IMR-90 (cell line): ENCODE results near the gene RRAGD. TPM values are rescaled to one million over a fixed set of nuclear protein-coding genes. Genes with fewer than 3 reads are reported as not detected.

Experiments
- ATAC-seq: fragments of 200-7000 bp; cut with Tn5 transposase; 2 replicates; pipeline ENCODE4 v1.9.1; 2020; ENCODE audit warnings: low read depth, mild to moderate bottlenecking, moderate library complexity
- BruUV-seq: library from RNA; stranded (reverse); fragments of 400-500 nt; replicated peaks from 2 replicates; lab custom pipeline; 2021; lab: Mats Ljungman, UMichigan
- CTCF ChIA-PET: fragments of 300-600 bp; formaldehyde crosslinking; extraction: SDS; loops from one replicate; lab custom pipeline; 2021; ENCODE audit warnings: antibody characterized with exemption; lab: Yijun Ruan, JAX
- POLR2A ChIA-PET: fragments of 300-600 bp; sonication (Branson Sonifier 250); formaldehyde crosslinking; loops from one replicate; lab custom pipeline; 2022; ENCODE audit warnings: antibody characterized with exemption; ENCODE audit not compliant: unreplicated experiment; lab: Charles Lee
- DNase-seq: peaks from one replicate; pipeline ENCODE4 v3.0.0; 2013
- H2AFZ ChIP-seq: replicated peaks from 2 replicates; pipeline ENCODE3; 2013; ENCODE audit warnings: low read length, mild to moderate bottlenecking; ENCODE audit not compliant: poor library complexity
- H2AK5ac ChIP-seq: 2 replicates; pipeline ENCODE4 v1.6.1; 2013; ENCODE audit warnings: low read depth, low read length, inconsistent platforms
- H2AK9ac ChIP-seq: replicated peaks from 2 replicates; pipeline ENCODE3; 2013; ENCODE audit warnings: mild to moderate bottlenecking, low read depth, low read length, moderate library complexity; ENCODE audit not compliant: poor library complexity
- H2BK120ac ChIP-seq: 2 replicates; pipeline ENCODE4 v1.6.1; 2013; ENCODE audit warnings: low read depth, low read length, inconsistent platforms
- H2BK15ac ChIP-seq: 3 replicates; pipeline ENCODE4 v1.6.1; 2013; ENCODE audit warnings: low read depth, low read length, inconsistent platforms
- H2BK20ac ChIP-seq: 2 replicates; pipeline ENCODE4 v1.6.1; 2013; ENCODE audit warnings: low read depth, mild to moderate bottlenecking, inconsistent platforms, low read length, moderate library complexity
- H2BK5ac ChIP-seq: 2 replicates; pipeline ENCODE4 v1.6.1; 2013; ENCODE audit warnings: mild to moderate bottlenecking, low read depth, low read length, inconsistent platforms; ENCODE audit not compliant: poor library complexity, severe bottlenecking
- H3K14ac ChIP-seq: replicated peaks from 2 replicates; pipeline ENCODE4 v1.6.1; 2013; ENCODE audit warnings: low read depth, low read length, inconsistent platforms
- H3K18ac ChIP-seq: 2 replicates; pipeline ENCODE4 v1.6.1; 2013; ENCODE audit warnings: low read depth, low read length, control low read depth
- H3K23ac ChIP-seq: 2 replicates; pipeline ENCODE4 v1.6.1; 2013; ENCODE audit warnings: low read depth, low read length, inconsistent platforms
- H3K27ac ChIP-seq: 2 replicates; pipeline ENCODE4 v1.5.1; 2013; ENCODE audit warnings: mild to moderate bottlenecking, control low read depth, low read length; ENCODE audit not compliant: insufficient read depth
- H3K27me3 ChIP-seq: 2 replicates; pipeline ENCODE4 v1.6.1; 2013; ENCODE audit warnings: low read length; ENCODE audit not compliant: control insufficient read depth, insufficient read depth
- H3K36me3 ChIP-seq: 2 replicates; pipeline ENCODE4 v1.6.1; 2013; ENCODE audit warnings: low read length, mixed read lengths; ENCODE audit not compliant: control insufficient read depth, insufficient read depth
- H3K4ac ChIP-seq: 2 replicates; pipeline ENCODE4 v1.6.1; 2013; ENCODE audit warnings: low read depth, low read length, inconsistent platforms
- H3K4me1 ChIP-seq: 2 replicates; pipeline ENCODE4 v1.6.1; 2013; ENCODE audit warnings: low read length, mixed read lengths; ENCODE audit not compliant: control insufficient read depth, insufficient read depth
- H3K4me2 ChIP-seq: 2 replicates; pipeline ENCODE4 v1.6.1; 2013; ENCODE audit warnings: low read depth, mild to moderate bottlenecking, control low read depth, low read length, moderate library complexity
- H3K4me3 ChIP-seq: 2 replicates; pipeline ENCODE4 v1.5.1; 2013; ENCODE audit warnings: low read depth, mild to moderate bottlenecking, control low read depth, low read length, moderate library complexity; ENCODE audit not compliant: insufficient read depth
- H3K56ac ChIP-seq: 2 replicates; pipeline ENCODE4 v1.6.1; 2013; ENCODE audit warnings: low read length, inconsistent platforms; ENCODE audit not compliant: insufficient read depth; ENCODE audit errors: extremely low read depth
- H3K79me1 ChIP-seq, 2 experiments: 2 replicates each; pipeline ENCODE4 v1.6.1; 2013; ENCODE audit warnings: low read length in 2 of 2, inconsistent platforms in 1 of 2, low read depth in 1 of 2
- H3K9ac ChIP-seq: 2 replicates; pipeline ENCODE4 v1.6.1; 2013; ENCODE audit warnings: low read depth, low read length, control low read depth
- H3K9me1 ChIP-seq: 2 replicates; pipeline ENCODE4 v1.6.1; 2013; ENCODE audit warnings: low read length, inconsistent platforms; ENCODE audit not compliant: insufficient read depth
- H3K9me3 ChIP-seq: 2 replicates; pipeline ENCODE4 v1.6.1; 2013; ENCODE audit warnings: low read length; ENCODE audit not compliant: control insufficient read depth, insufficient read depth
- H4K20me1 ChIP-seq: 2 replicates; pipeline ENCODE4 v1.6.1; 2013; ENCODE audit warnings: low read length, inconsistent platforms; ENCODE audit not compliant: insufficient read depth
- H4K5ac ChIP-seq: 2 replicates; pipeline ENCODE4 v1.6.1; 2013; ENCODE audit warnings: mild to moderate bottlenecking, low read depth, low read length, control low read depth
- H4K8ac ChIP-seq, 2 experiments: 2 replicates each; pipeline ENCODE4 v1.6.1; 2013; ENCODE audit warnings: low read depth in 2 of 2, low read length in 2 of 2, control low read depth in 1 of 2, inconsistent platforms in 1 of 2
- H4K91ac ChIP-seq: 2 replicates; pipeline ENCODE4 v1.6.1; 2013; ENCODE audit warnings: low read depth, low read length, inconsistent platforms; ENCODE audit not compliant: insufficient read depth
- WGBS, 2 experiments: methylation state at CpG; one replicate each; pipeline versions ENCODE4 v1.1.5 to v1.1.7; 2013; ENCODE audit warnings: missing lambda C conversion rate in 2 of 2; ENCODE audit not compliant: insufficient read length in 1 of 2; ENCODE audit errors: extremely low coverage in 2 of 2; 5-methylcytosine and 5-hydroxymethylcytosine counted together
- dilution Hi-C: fragments of 300-500 bp; cut with HindIII; formaldehyde crosslinking; loops from one replicate; pipeline ENCODE4 v1.14.3; 2018; ENCODE audit warnings: low sequenced_read_pairs; ENCODE audit not compliant: unreplicated experiment
- in situ Hi-C: fragments of 300-500 bp; cut with MboI; formaldehyde crosslinking; loops from 3 replicates; pipeline ENCODE4 v1.14.3; 2019; ENCODE audit warnings: low sequenced_read_pairs, inconsistent platforms, mixed read lengths
- intact Hi-C: fragments of 100-400 bp; cut with micrococcal nuclease; formaldehyde crosslinking; loops from 2 replicates; pipeline ENCODE4 v1.10.0; 2022
- polyA plus RNA-seq, 3 experiments: library from polyadenylated mRNA; depleted of rRNA; stranded (reverse); fragments of >200 nt; gene quantifications; 2 replicates each; pipeline ENCODE4 v1.2.3, GENCODE V29; 2012; ENCODE audit warnings: low replicate concordance in 1 of 3
- total RNA-seq: library from RNA; depleted of rRNA; stranded (reverse); fragments of >200 nt; gene quantifications from 2 replicates; pipeline ENCODE4 v1.2.3, GENCODE V29; 2012
- TF ChIP-seq, protein P1 (sequence below): fragments of 150-350 bp; IDR thresholded peaks from 2 replicates; pipeline ENCODE4 v1.6.1; 2017; ENCODE audit warnings: mild to moderate bottlenecking, antibody characterized with exemption, low read length, low read depth

RRAGD gene
- total and polyA plus RNA-seq, 2 of the 4 experiments (the other 2 are of a cell fraction): not detected

DNA sequence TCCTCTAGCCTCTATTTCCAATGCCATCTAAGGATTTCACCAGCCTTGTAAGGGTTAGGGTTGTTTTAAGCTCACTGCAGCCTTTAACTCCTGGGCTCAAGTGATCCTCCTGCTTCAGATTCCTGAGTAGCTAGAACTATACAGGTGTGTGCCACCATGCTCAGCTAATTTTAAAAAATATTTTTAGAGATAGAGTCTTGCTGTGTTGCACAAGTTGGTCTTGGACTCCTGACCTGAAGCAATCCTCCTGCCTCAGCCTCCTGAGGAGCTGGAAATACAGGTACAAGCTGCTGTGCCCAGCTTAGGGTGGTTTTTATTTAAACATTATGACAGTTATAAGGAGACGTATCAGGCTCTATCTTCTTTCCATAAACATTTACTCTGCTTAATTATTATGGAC, 47.4 kb upstream of the RRAGD start:
- H4K5ac ChIP-seq: no peak overlapping the region
- no peaks in the 10 kb centered on the region for H3K4me1 ChIP-seq
- H3K4ac ChIP-seq: no peak overlapping the region
- no peak overlapping the region for H3K56ac ChIP-seq
- no peak overlapping the region for H3K4me2 ChIP-seq
- no peak overlapping the region for H3K4me3 ChIP-seq
- no peak overlapping the region for H4K91ac ChIP-seq
- intact Hi-C loops: no loop called here
- H2BK120ac ChIP-seq: no peak overlapping the region
- in situ Hi-C loops: no loop called here
- no peak for ATAC-seq
- ChIA-PET CTCF (no interaction called here), POLR2A (no interaction called here)
- no peaks in the 10 kb centered on the region for H3K9me1 ChIP-seq
- H3K9ac ChIP-seq: no peak overlapping the region
- no peaks in the 10 kb centered on the region for H3K27me3 ChIP-seq
- no peak overlapping the region for H2BK15ac ChIP-seq
- no peak overlapping the region for H4K8ac ChIP-seq
- H3K14ac ChIP-seq: no peak overlapping the region
- dilution Hi-C loops: no loop called here
- BruUV-seq: no TSS peak
- TF ChIP-seq, protein P1, sequence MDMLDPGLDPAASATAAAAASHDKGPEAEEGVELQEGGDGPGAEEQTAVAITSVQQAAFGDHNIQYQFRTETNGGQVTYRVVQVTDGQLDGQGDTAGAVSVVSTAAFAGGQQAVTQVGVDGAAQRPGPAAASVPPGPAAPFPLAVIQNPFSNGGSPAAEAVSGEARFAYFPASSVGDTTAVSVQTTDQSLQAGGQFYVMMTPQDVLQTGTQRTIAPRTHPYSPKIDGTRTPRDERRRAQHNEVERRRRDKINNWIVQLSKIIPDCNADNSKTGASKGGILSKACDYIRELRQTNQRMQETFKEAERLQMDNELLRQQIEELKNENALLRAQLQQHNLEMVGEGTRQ: no peak
- no peak overlapping the region for H3K27ac ChIP-seq
- H3K79me1 ChIP-seq: no peaks in the 10 kb centered on the region
- DNase-seq: no peak
- no peak overlapping the region for H2AFZ ChIP-seq
- H2AK9ac ChIP-seq: no peak overlapping the region
- H3K23ac ChIP-seq: no peak overlapping the region
- H4K20me1 ChIP-seq: no peaks in the 10 kb centered on the region
- no peak overlapping the region for H3K18ac ChIP-seq
- no peak overlapping the region for H2BK20ac ChIP-seq
- no peak overlapping the region for H2AK5ac ChIP-seq
- H3K36me3 ChIP-seq: no peaks in the 10 kb centered on the region
- no peak overlapping the region for H2BK5ac ChIP-seq
- WGBS, 2 experiments: no CpG with 5 or more reads among the region's 1 CpG
- H3K9me3 ChIP-seq: no peaks in the 10 kb centered on the region
